ENCODE measurements around the gene PCDHGB1. TPM values are rescaled to one million over a fixed set of nuclear protein-coding genes. Genes with fewer than 3 reads are reported as not detected.
A peak's percentile ranks its signal among the peaks of the same experiment; 100 is the strongest.
"Not testable (repeated sequence)": the region's sequence is repeated elsewhere in the genome, so short reads cannot be mapped to it uniquely, and the experiment has no call there.

PCDHGB1 gene
- total RNA-seq, 1 donor from 2014 or later: 4.0 TPM

DNA sequence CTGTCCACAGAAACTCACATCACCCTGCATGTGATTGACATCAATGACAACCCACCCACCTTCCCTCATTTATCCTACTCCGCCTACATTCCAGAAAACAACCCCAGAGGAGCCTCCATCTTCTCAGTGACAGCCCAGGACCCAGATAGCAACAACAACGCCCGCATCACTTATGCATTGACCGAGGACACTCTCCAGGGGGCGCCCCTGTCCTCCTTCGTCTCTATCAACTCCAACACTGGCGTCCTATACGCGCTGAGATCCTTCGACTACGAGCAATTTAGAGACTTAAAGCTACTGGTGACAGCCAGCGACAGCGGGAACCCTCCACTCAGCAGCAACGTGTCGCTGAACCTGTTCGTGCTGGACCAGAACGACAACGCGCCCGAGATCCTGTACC, 4.6 kb upstream of the PCDHGB1 start:
- DNase-seq (ENCODE audit: low read depth): no peak

DNA sequence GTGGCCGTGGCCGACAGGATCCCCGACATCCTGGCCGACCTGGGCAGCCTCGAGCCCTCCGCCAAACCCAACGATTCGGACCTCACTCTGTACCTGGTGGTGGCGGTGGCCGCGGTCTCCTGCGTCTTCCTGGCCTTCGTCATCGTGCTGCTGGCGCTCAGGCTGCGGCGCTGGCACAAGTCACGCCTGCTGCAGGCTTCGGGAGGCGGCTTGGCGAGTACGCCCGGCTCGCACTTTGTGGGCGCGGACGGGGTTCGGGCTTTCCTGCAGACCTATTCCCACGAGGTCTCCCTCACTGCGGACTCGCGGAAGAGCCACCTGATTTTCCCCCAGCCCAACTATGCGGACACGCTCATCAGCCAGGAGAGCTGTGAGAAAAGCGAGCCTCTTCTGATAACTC, 3.9 kb upstream of the PCDHGB1 start:
- not testable (repeated sequence) for DNase-seq (ENCODE audit: low read depth)

DNA sequence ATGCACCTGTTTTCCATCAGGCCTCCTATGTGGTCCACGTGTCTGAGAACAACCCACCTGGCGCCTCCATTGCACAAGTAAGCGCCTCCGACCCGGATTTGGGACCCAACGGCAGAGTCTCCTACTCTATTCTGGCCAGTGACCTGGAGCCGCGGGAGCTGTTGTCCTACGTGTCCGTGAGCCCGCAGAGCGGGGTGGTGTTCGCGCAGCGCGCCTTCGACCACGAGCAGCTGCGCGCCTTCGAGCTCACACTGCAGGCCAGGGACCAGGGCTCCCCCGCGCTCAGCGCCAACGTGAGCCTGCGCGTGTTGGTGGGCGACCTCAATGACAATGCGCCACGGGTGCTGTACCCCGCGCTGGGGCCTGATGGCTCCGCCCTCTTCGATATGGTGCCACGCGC, 1.7 kb downstream of the PCDHGB1 start:
- DNase-seq (ENCODE audit: low read depth): no peak

DNA sequence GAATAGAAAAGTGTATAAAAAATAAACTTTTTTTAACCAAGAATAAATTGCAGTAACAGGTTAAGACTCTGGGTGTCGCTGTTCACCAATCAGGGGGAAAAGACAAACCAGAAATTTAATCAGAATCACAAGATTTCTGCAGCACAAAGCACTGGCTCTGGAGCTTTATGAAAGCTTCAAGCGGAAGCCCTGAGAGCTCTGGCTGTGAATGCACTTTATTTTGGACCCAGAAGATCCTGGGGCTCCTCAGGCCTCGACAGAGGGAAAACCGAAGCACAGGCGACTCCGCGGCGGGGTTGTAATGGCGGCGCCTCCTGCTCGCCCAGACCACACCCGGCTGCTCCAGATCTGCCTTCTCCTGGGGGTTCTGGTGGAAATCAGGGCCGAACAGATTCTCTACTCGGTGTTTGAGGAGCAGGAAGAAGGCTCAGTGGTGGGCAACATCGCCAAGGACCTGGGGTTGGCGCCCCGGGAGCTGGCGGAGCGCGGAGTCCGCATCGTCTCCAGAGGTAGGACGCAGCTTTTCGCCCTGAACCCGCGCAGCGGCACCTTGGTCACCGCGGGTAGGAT, 5.1 kb downstream of the PCDHGB1 start, which contains the start of gene PCDHGA4:
Gene PCDHGA4, plus strand, starts transcription at position 122 of the 570 bp plus-strand sequence. Its CDS starts 87 bp downstream, at position 209.
- no peak for DNase-seq (ENCODE audit: low read depth)

DNA sequence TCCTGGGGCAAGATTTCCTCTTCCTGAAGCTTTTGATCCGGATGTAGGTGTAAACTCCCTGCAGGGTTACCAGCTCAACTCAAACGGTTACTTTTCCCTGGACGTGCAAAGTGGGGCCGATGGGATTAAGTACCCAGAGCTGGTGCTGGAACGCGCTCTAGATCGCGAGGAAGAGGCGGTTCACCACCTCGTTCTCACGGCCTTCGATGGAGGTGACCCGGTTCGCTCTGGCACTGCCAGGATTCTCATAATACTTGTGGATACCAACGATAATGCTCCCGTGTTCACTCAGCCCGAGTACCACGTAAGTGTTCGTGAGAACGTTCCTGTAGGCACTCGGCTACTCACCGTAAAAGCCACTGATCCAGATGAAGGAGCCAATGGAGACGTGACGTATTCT, 5.7 kb downstream of the PCDHGB1 start:
- DNase-seq (ENCODE audit: low read depth): no peak

DNA sequence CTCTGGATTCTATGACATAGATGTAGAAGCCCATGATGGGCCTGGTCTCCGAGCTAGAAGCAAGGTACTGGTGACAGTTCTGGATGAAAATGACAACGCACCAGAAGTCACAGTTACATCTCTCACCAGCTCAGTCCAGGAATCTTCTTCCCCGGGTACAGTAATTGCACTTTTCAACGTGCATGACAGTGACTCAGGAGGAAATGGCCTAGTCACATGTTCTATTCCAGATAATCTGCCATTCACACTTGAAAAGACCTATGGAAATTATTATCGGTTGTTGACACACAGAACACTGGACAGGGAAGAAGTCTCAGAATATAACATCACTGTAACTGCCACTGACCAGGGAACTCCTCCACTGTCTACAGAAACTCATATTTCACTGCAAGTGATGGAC, 6.2 kb downstream of the PCDHGB1 start:
- no peak for DNase-seq (ENCODE audit: low read depth)

DNA sequence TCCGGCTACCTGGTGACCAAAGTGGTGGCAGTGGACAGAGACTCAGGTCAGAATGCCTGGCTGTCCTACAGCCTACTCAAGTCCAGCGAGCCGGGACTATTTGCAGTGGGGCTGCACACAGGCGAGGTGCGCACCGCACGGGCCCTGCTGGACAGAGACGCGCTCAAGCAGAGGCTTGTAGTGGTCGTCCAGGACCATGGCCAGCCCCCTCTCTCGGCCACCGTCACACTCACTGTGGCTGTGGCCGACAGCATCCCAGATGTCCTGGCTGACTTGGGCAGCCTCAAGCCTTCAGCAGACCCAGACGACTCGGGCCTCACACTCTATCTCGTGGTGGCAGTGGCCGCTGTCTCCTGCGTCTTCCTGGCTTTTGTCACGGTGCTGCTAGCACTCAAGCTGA, 7.1 kb downstream of the PCDHGB1 start:
- DNase-seq (ENCODE audit: low read depth): no peak

DNA sequence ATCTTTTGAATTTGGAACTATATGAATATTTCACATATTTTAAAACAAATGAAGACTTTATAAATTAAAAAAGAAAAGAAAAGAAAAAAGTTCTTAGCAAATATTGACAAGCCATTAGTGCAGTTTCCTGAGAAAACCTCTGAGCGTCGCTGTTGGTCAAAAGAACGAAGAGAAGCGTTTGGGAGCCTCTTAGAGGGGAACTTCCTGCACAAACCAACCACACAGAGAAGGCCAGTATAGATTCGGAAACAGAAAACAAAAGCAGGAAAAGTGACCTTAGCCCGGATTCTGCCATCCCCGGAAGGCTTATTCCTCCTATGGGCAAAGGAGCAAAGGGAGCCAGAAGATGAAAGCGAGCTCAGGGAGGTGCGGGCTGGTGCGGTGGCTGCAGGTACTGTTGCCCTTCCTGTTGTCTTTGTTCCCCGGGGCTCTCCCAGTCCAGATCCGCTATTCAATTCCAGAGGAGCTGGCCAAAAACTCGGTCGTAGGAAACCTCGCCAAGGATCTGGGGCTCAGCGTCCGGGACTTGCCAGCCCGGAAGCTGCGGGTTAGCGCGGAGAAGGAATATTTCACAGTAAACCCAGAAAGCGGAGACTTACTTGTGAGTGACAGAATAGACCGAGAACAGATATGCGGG, 10.0 kb downstream of the PCDHGB1 start, which contains the start of gene PCDHGB2:
Gene PCDHGB2, plus strand, starts transcription at position 205 of the 637 bp plus-strand sequence. Its CDS starts 142 bp downstream, at position 347.
- DNase-seq (ENCODE audit: low read depth): peak; percentile 16

DNA sequence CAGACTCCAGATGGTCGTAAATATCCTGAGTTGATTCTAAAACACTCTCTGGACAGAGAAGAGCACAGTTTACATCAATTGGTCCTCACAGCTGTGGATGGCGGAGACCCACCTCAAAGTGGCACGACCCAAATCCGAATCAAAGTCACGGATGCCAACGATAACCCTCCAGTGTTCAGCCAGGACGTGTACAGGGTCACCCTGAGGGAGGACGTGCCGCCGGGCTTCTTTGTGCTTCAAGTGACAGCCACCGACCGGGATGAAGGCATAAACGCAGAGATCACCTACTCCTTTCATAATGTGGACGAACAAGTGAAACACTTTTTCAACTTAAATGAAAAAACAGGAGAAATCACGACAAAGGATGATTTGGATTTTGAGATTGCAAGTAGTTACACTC, 10.8 kb downstream of the PCDHGB1 start:
- DNase-seq (ENCODE audit: low read depth): no peak

DNA sequence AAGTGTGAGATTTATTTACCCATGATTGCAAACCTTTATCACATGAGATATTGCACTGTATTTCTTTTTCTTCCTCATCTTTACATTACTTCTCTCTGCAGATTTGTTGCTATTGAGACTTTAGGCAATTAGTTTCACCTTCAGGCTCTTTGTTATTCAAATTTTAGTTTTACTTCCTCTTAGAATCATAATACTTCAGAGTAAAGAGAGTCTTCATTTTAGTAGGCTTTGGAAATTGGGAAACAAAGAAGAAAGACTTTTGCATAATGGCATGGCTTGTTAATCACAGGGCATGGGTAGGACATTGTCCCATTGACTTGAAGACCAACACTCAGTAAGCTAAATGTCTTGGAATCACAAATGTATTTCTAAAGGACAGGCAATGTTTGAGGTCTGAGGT, 12.8 kb downstream of the PCDHGB1 start:
- DNase-seq (ENCODE audit: low read depth): no peak

DNA sequence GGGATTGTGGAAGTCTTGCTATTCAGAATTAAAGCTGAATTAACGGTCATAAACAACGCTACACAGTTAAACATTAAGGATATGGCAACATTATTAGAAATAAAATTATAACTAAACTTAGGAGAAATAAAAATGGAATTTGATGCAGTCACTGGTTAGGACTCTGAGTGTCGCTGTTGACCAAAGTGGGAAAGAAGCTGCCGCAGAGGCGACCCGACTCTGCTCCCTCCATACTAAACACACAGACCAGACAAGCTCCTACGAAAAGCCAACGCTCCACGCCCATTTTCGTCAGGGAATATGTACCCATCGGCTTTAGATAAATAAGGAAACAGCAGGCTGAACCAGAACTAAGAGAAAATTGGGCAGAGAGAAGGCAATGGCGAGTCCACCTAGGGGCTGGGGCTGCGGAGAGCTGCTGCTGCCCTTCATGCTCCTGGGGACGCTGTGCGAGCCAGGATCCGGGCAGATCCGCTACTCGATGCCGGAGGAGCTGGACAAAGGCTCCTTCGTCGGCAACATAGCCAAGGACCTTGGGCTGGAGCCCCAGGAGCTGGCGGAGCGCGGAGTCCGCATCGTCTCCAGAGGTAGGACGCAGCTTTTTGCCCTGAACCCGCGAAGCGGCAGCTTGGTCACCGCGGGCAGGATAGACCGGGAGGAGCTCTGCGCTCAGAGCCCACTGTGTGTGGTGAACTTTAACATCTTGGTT, 14.2 kb downstream of the PCDHGB1 start, which contains the start of gene PCDHGA5:
Gene PCDHGA5, plus strand, starts transcription at position 211 of the 709 bp plus-strand sequence. Its CDS starts 169 bp downstream, at position 380.
- no peak for DNase-seq (ENCODE audit: low read depth)

DNA sequence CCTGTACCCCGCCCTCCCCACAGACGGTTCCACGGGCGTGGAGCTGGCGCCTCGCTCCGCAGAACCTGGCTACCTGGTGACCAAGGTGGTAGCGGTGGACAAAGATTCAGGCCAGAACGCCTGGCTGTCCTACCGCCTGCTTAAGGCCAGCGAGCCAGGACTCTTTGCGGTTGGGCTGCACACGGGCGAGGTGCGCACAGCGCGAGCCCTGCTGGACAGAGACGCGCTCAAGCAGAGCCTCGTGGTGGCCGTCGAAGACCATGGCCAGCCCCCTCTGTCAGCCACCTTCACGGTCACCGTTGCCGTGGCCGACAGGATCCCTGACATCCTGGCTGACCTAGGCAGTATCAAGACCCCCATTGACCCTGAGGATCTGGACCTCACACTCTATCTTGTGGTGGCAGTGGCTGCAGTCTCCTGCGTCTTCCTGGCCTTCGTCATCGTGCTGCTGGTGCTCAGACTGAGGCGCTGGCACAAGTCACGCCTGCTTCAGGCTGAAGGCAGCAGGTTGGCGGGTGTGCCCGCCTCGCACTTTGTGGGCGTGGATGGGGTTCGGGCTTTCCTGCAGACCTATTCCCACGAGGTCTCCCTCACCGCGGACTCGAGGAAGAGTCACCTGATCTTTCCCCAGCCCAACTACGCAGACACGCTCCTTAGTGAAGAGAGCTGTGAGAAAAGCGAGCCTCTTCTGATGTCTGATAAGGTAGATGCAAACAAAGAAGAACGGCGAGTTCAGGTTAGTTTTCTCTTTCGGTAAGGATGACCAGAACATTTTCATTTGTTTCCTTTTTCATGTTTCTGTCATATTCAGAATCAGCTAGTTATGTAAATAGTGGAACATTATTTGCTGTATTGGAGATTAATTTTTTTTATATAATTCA, 16.4 kb downstream of the PCDHGB1 start:
- no peak for DNase-seq (ENCODE audit: low read depth)

DNA sequence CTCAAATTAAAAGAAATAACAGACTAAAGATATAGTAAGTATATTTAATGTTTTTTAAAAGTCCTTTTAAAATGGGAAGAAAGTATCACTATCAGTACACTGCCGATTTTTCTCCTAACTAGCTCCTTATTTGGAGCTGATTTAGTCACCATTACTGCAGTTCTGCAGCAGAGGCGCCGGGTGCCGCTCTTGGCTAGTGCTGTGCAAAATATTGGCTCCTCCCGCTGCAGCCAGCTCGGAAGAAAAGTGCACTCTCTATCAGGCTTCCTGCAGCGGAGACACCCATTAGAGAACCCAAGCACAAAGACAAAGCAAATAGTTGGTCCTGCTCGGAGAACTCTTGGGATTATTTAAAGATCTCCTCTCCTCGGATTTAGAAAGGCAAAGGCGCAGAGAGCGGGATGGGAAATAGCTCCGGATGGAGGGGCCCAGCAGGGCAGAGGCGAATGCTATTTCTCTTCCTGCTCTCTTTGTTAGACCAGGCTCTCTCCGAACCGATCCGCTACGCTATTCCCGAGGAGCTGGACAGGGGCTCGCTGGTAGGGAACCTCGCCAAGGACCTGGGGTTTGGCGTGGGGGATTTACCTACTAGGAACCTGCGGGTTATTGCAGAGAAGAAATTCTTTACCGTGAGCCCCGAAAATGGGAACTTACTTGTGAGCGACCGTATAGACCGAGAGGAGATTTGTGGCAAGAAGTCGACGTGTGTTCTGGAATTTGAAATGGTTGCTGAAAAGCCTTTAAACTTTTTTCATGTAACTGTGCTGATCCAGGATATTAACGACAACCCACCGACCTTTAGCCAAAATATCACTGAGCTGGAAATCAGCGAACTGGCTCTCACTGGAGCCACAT, 20.3 kb downstream of the PCDHGB1 start, which contains the start of gene PCDHGB3:
Gene PCDHGB3, plus strand, starts transcription at position 249 of the 855 bp plus-strand sequence. Its CDS starts 153 bp downstream, at position 402.
- peak; percentile 7 for DNase-seq (ENCODE audit: low read depth)

DNA sequence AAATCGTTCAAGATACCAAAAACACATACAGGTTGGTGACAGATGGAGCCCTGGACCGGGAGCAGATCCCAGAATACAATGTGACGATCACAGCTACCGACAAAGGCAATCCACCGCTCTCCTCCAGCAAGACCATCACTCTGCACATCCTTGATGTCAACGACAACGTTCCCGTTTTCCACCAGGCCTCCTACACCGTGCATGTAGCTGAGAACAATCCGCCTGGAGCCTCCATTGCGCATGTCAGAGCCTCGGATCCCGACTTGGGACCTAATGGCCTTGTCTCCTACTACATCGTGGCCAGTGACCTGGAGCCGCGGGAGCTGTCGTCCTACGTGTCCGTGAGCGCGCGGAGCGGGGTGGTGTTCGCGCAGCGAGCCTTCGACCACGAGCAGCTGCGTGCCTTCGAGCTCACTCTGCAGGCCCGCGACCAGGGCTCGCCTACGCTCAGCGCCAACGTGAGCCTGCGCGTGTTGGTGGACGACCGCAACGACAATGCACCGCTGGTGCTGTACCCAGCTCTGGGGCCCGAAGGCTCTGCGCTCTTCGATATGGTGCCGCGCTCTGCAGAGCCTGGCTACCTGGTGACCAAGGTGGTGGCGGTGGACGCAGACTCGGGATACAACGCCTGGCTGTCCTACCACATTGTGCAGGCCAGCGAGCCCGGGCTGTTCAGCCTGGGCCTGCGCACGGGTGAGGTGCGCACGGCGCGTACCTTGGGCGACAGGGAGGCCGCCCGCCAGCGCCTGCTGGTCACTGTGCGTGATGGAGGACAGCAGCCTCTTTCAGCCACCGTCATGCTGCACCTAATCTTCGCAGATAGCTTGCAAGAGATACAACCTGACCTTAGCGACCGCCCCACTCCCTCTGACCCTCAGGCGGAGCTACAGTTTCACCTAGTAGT, 21.9 kb downstream of the PCDHGB1 start:
- DNase-seq (ENCODE audit: low read depth): no peak

DNA sequence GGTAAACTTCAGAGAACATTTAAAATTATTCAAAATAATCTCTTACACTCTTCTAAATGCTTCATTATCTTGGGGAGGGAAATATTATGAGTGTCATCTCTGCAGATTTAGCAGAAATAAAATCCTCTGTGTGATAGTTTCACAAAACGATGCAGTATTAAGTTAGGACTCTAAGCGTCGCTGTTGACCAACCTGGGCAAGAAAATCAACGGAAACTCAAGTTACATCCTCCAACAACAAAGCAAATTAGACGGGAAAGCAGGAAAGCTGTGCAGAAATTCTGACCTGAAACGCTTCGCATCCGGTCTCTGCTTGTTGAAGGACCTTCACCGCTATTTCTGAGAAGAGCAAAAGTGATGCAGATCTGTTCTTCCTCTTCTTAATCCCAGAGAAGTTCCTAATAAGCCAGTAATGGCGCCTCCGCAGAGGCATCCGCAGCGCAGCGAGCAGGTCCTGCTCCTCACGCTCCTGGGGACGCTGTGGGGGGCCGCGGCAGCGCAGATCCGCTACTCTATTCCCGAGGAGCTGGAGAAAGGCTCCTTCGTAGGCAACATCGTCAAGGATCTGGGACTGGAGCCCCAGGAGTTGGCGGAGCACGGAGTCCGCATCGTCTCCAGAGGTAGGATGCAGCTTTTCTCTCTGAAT, 23.9 kb downstream of the PCDHGB1 start, which contains the start of gene PCDHGA6:
Gene PCDHGA6, plus strand, starts transcription at position 219 of the 645 bp plus-strand sequence. Its CDS starts 193 bp downstream, at position 412.
- DNase-seq (ENCODE audit: low read depth): peak; percentile 15

DNA sequence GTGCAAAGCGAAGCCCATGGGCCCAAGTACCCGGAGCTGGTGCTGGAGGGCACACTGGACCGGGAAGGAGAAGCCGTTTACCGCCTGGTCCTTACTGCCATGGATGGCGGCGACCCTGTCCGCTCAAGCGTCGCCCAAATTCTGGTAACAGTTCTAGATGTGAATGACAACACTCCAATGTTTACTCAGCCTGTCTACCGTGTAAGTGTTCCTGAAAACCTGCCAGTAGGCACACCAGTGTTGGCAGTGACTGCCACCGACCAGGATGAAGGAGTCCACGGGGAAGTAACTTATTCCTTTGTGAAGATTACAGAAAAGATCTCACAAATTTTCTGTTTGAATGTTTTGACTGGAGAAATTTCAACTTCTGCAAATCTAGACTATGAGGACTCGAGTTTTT, 24.7 kb downstream of the PCDHGB1 start:
- no peak for DNase-seq (ENCODE audit: low read depth)

DNA sequence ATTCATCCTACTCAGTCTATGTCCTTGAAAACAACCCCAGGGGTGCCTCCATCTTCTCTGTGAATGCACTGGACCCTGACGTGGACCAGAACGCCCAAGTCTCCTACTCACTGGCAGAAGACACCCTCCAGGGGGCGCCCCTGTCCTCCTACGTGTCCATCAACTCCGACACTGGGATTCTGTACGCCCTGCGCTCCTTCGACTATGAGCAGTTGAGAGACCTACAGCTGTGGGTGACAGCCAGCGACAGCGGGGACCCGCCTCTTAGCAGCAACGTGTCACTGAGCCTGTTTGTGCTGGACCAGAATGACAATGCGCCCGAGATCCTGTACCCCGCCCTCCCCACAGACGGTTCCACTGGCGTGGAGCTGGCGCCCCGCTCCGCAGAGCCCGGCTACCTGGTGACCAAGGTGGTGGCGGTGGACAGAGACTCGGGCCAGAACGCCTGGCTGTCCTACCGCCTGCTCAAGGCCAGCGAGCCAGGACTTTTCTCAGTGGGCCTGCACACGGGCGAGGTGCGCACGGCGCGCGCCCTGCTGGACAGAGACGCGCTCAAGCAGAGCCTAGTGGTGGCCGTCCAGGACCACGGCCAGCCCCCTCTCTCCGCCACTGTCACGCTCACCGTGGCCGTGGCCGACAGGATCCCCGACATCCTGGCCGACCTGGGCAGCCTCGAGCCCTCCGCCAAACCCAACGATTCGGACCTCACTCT, 25.7 kb downstream of the PCDHGB1 start:
- not testable (repeated sequence) for DNase-seq (ENCODE audit: low read depth)
